Neural progenitor cell (in vitro differentiated cells): ENCODE measurements around the gene PLEKHH2. TPM values are rescaled to one million over a fixed set of nuclear protein-coding genes. Genes with fewer than 3 reads are reported as not detected.
"Not testable (repeated sequence)": the region's sequence is repeated elsewhere in the genome, so short reads cannot be mapped to it uniquely, and the experiment has no call there.

ENCODE experiments used
- DNase-seq: peaks from one replicate; pipeline ENCODE4 v3.0.0-alpha.2; 2016; ENCODE audit warnings: low spot score
- H2AFZ ChIP-seq: fragments of 200-600 bp; sonication (generic); replicated peaks from 2 replicates; pipeline ENCODE4 v1.6.1; 2016; ENCODE audit warnings: antibody characterized with exemption
- H3F3A ChIP-seq: fragments of 200-600 bp; sonication (generic); 2 replicates; pipeline ENCODE4 v1.6.1; 2016; ENCODE audit warnings: antibody characterized with exemption, low read depth
- H3K27ac ChIP-seq: fragments of 200-600 bp; sonication (generic); 2 replicates; pipeline ENCODE4 v1.5.1; 2016; ENCODE audit warnings: mild to moderate bottlenecking
- H3K27me3 ChIP-seq: fragments of 200-600 bp; sonication (generic); 2 replicates; pipeline ENCODE4 v1.6.1; 2016; ENCODE audit warnings: mild to moderate bottlenecking, moderate library complexity
- H3K36me3 ChIP-seq: fragments of 200-600 bp; sonication (generic); 2 replicates; pipeline ENCODE4 v1.5.1; 2016
- H3K4me1 ChIP-seq: fragments of 200-600 bp; sonication (generic); 2 replicates; pipeline ENCODE4 v1.6.1; 2016; ENCODE audit warnings: mixed run types
- H3K4me2 ChIP-seq: fragments of 200-600 bp; sonication (generic); 2 replicates; pipeline ENCODE4 v1.6.1; 2016
- H3K4me3 ChIP-seq: fragments of 200-600 bp; sonication (generic); 2 replicates; pipeline ENCODE4 v1.5.1; 2016
- H3K79me2 ChIP-seq: fragments of 200-600 bp; sonication (generic); 2 replicates; pipeline ENCODE4 v1.6.1; 2016; ENCODE audit warnings: low read depth
- H3K9ac ChIP-seq: fragments of 200-600 bp; sonication (generic); 2 replicates; pipeline ENCODE4 v1.6.1; 2016
- H3K9me3 ChIP-seq: fragments of 200-600 bp; sonication (generic); 2 replicates; pipeline ENCODE4 v1.5.1; 2016; ENCODE audit warnings: low read depth
- H4K20me1 ChIP-seq: fragments of 200-600 bp; sonication (generic); 2 replicates; pipeline ENCODE4 v1.6.1; 2016; ENCODE audit warnings: low read depth
- H3K27ac Mint-ChIP-seq: 3 replicates; pipeline ENCODE4 v1.8.0; 2021; ENCODE audit warnings: mixed read lengths
- H3K27me3 Mint-ChIP-seq: 2 replicates; pipeline ENCODE4 v1.8.0; 2022; ENCODE audit warnings: low read depth, mild to moderate bottlenecking, inconsistent platforms, moderate library complexity, mixed read lengths; ENCODE audit not compliant: insufficient read depth
- H3K36me3 Mint-ChIP-seq: 3 replicates; pipeline ENCODE4 v1.8.0; 2021; ENCODE audit warnings: mixed read lengths
- H3K4me1 Mint-ChIP-seq: 3 replicates; pipeline ENCODE4 v1.8.0; 2021; ENCODE audit warnings: mixed read lengths
- H3K4me3 Mint-ChIP-seq: 3 replicates; pipeline ENCODE4 v1.8.0; 2021; ENCODE audit warnings: mild to moderate bottlenecking, moderate library complexity, mixed read lengths
- H3K9me3 Mint-ChIP-seq: 3 replicates; pipeline ENCODE4 v1.8.0; 2020; ENCODE audit warnings: mixed read lengths
- CTCF ChIP-seq: fragments of 200-600 bp; sonication (generic); IDR thresholded peaks from 2 replicates; pipeline ENCODE4 v1.5.1; 2017; ENCODE audit warnings: antibody characterized with exemption, mild to moderate bottlenecking
- EZH2 ChIP-seq: fragments of 200-600 bp; sonication (generic); IDR thresholded peaks from 2 replicates; pipeline ENCODE4 v1.6.1; 2017; ENCODE audit warnings: antibody characterized with exemption, mild to moderate bottlenecking, moderate library complexity
- EZH2phosphoT487 ChIP-seq: fragments of 200-600 bp; sonication (generic); IDR thresholded peaks from 2 replicates; pipeline ENCODE4 v1.6.1; 2017; ENCODE audit warnings: antibody characterized with exemption
- total RNA-seq: library from RNA; depleted of rRNA; stranded (reverse); fragments of >200 nt; gene quantifications from 2 replicates; pipeline ENCODE4 v1.2.3, GENCODE V29; 2015; ENCODE audit warnings: low replicate concordance

Gene PLEKHH2
- total RNA-seq, 1 donor from 2014 or later, result 11.2 TPM

GRCh38 chr2:43725711-43726246 is 88.7 kb downstream of the PLEKHH2 start:
- Histone ChIP-seq H3K27ac (no peak overlapping the region), H2AFZ (peak overlapping the region; percentile 82), H3K4me3 (no peak overlapping the region), H3K9ac (no peak overlapping the region), H4K20me1 (no peaks in the 10 kb centered on the region), H3K4me2 (peak overlapping the region; percentile 21), H3K79me2 (no peaks in the 10 kb centered on the region), H3F3A (no peaks in the 10 kb centered on the region), H3K4me1 (peaks cover 6% of the 10 kb centered on the region), H3K36me3 (no peaks in the 10 kb centered on the region), H3K27me3 (no peaks in the 10 kb centered on the region), H3K9me3 (no peaks in the 10 kb centered on the region)
- no peak for DNase-seq
- no peak overlapping the region for H3K4me3 Mint-ChIP-seq
- H3K4me1 Mint-ChIP-seq, result peaks cover 5% of the 10 kb centered on the region
- H3K36me3 Mint-ChIP-seq, result no peaks in the 10 kb centered on the region
- peaks cover 2% of the 10 kb centered on the region for H3K27me3 Mint-ChIP-seq
- TF ChIP-seq EZH2phosphoT487 (no peak), CTCF (no peak), EZH2 (no peak)
- no peak overlapping the region for H3K27ac Mint-ChIP-seq
- peaks cover 2% of the 10 kb centered on the region for H3K9me3 Mint-ChIP-seq

- not testable (repeated sequence) for H3K4me3 ChIP-seq, H3K9me3 Mint-ChIP-seq, H3K79me2 ChIP-seq, H3K4me2 ChIP-seq, H3K27ac ChIP-seq, H3K36me3 ChIP-seq, H4K20me1 ChIP-seq, H3K36me3 Mint-ChIP-seq, H3K27me3 ChIP-seq, H3K27ac Mint-ChIP-seq, H3K9me3 ChIP-seq, H3K4me3 Mint-ChIP-seq, H2AFZ ChIP-seq, H3K27me3 Mint-ChIP-seq, H3K9ac ChIP-seq, H3K4me1 ChIP-seq, H3K4me1 Mint-ChIP-seq, H3F3A ChIP-seq, DNase-seq
Observed at GRCh38 chr2:43726961-43727633, 90.0 kb downstream of the PLEKHH2 start.

GRCh38 chr2:43727634-43728014 is 90.6 kb downstream of the PLEKHH2 start:
- TF ChIP-seq EZH2phosphoT487, result no peak
- TF ChIP-seq EZH2, result no peak
- TF ChIP-seq CTCF, result no peak
- Histone ChIP-seq H3K9ac (no peak overlapping the region), H3K79me2 (no peaks in the 10 kb centered on the region), H3K36me3 (no peaks in the 10 kb centered on the region), H3K27me3 (no peaks in the 10 kb centered on the region), H3K4me1 (peaks cover 6% of the 10 kb centered on the region), H3K9me3 (no peaks in the 10 kb centered on the region), H3K4me3 (no peak overlapping the region), H3K27ac (no peak overlapping the region), H4K20me1 (no peaks in the 10 kb centered on the region), H3K4me2 (no peak overlapping the region), H3F3A (no peaks in the 10 kb centered on the region), H2AFZ (no peak overlapping the region)
- H3K4me3 Mint-ChIP-seq, result no peak overlapping the region
- H3K4me1 Mint-ChIP-seq, result peaks cover 5% of the 10 kb centered on the region
- DNase-seq, result no peak
- H3K36me3 Mint-ChIP-seq, result no peaks in the 10 kb centered on the region
- H3K27me3 Mint-ChIP-seq, result peaks cover 2% of the 10 kb centered on the region
- no peak overlapping the region for H3K27ac Mint-ChIP-seq
- peaks cover 2% of the 10 kb centered on the region for H3K9me3 Mint-ChIP-seq

- Histone ChIP-seq H2AFZ (no peak overlapping the region), H3K27ac (no peak overlapping the region), H3K4me3 (no peak overlapping the region), H3K4me1 (peaks cover 6% of the 10 kb centered on the region), H4K20me1 (no peaks in the 10 kb centered on the region), H3K9ac (no peak overlapping the region), H3K79me2 (no peaks in the 10 kb centered on the region), H3F3A (no peaks in the 10 kb centered on the region), H3K36me3 (no peaks in the 10 kb centered on the region), H3K9me3 (no peaks in the 10 kb centered on the region), H3K27me3 (no peaks in the 10 kb centered on the region), H3K4me2 (no peak overlapping the region)
- H3K27ac Mint-ChIP-seq, result no peak overlapping the region
- DNase-seq, result no peak
- H3K36me3 Mint-ChIP-seq, result no peaks in the 10 kb centered on the region
- no peaks in the 10 kb centered on the region for H3K27me3 Mint-ChIP-seq
- peaks cover 5% of the 10 kb centered on the region for H3K4me1 Mint-ChIP-seq
- H3K4me3 Mint-ChIP-seq, result no peak overlapping the region
- TF ChIP-seq EZH2, result no peak
- TF ChIP-seq EZH2phosphoT487, result no peak
- no peak for TF ChIP-seq CTCF
- H3K9me3 Mint-ChIP-seq, result peaks cover 2% of the 10 kb centered on the region
Observed at GRCh38 chr2:43729491-43730174, 92.6 kb downstream of the PLEKHH2 start.
